GM18861 (cell line): ENCODE data around the gene SRSF9.

ENCODE experiments used
- ATAC-seq: cut with Tn5 transposase; IDR thresholded peaks from one replicate; pipeline ENCODE4 v1.9.1; 2021; ENCODE audit not compliant: unreplicated experiment

The SRSF9 gene

DNA sequence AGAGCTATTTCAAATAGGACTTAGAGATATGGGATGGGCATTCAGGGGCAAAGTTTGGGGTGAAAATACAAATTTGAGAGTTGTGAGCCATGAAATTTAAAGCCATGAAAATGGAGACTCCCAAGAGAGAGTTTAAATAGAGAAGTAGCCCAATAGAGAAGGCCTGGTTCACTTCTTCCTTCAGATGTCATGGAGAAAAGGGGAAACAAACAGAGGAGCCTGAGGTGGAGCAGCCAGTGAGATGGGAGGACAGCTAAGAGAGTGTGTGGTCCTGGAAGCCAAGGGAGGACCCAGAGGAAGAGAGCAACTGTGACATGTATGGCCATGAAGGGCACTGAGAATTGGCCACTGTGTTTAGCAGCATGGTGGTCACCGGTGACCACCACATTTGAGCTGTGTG, 14.1 kb upstream of the SRSF9 start:
- no peak for ATAC-seq

DNA sequence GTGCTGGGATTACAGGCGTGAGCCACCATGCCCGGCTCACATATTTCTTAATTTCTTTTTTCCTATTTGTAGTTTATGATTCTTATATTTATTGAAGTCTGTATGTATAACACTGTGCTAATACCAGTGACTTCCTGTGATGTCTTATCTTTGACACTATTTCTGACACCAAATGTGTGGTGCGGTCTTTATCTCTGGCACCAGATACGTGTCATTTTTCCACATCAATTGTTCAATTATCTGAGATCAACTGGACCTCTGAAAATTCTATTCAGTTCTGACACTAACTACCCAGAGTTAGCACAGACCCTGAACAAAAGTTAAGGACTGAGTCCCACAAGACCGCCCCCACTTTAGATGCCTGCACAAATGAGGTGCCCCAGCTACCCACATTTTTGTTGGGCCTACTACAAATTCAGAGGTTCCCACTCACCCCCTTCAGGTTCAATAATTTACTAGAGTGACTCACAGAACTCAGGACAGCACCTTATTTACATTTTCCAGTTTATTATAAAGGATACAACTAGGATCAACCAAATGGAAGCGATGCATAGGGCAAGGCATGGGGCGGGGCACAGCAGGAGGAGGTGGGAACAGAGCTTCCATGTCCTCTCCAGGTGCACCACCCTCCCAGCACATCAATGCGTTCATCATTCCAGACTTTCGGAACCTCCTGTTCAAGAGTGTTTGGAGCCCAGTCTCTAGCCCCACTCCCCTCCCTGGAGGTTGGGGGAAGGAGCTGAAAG, 11.6 kb upstream of the SRSF9 start:
- ATAC-seq = no peak

DNA sequence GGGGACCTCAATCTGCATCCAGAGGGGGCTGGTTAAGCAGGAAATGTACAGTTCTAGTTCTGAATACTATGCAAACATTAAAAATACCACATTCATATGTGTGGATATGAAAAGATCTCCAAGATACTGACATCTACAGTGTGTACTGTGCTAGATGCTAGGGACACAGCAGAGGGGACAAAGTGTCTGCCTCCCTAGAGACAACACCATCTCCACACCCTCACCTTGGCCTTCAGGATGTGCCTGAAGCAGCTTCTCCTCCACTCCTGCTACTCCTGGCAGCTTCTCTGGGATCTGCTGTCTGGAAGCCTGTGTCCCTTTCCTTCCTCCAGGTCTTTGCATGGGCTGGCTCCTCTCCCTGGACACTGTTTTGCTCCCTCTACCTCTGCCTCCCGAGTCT, 10.7 kb upstream of the SRSF9 start:
- ATAC-seq = no peak

DNA sequence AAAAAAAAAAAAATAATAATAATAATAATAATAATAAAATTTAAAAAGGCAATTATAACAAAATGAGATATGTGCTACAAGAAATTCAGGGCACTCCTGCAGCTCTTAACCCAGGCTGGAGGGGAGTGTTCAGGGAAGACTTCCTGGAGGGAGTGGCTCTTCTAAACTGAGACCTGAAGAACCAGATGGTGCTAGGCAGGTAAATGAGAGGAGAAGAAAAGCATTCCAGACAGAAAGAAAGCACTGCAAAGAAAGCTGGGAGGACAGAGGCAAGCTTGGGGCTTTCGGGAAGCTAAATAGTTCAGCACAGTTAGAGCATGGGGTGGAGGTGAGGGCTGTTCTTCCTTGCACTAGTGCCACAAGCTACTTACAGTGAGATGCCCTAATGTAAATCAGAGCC, 9.9 kb upstream of the SRSF9 start:
- ATAC-seq = no peak

DNA sequence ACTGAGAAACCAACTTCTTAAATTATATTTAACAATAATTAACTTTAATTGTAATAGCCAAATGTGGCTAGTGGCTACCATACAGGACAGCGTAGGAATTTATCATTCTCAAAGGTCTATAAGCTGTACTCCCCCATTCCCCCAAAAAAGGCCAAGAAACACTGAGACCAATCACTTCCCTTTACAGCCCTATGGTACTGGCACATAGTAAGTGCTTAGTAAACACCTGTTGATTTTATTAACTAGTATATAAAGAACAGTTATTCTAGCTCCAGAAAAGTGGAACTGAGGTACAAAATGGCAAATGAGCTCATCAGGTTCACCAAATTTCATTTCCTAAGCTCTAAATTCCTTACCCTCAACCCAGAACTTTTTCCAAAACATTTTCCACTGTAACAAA, 6.1 kb upstream of the SRSF9 start:
- ATAC-seq = no peak

DNA sequence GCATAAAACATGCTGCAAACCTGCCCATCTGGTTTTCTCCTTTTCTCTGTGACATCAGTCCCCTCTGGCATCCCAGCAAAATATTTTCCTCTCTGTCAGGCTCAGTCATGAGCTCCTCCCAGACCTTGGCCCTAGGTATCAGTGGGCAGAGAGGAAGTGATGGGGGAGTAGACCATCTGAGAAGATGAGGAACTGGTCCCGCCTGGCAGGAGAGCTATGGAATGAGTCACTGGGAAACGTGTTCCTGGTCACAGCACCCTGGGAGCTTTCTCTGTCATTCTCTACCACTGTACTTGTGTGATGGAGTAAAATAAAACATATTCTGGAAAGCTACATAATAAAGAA, 5.0 kb upstream of the SRSF9 start:
- ATAC-seq = no peak

DNA sequence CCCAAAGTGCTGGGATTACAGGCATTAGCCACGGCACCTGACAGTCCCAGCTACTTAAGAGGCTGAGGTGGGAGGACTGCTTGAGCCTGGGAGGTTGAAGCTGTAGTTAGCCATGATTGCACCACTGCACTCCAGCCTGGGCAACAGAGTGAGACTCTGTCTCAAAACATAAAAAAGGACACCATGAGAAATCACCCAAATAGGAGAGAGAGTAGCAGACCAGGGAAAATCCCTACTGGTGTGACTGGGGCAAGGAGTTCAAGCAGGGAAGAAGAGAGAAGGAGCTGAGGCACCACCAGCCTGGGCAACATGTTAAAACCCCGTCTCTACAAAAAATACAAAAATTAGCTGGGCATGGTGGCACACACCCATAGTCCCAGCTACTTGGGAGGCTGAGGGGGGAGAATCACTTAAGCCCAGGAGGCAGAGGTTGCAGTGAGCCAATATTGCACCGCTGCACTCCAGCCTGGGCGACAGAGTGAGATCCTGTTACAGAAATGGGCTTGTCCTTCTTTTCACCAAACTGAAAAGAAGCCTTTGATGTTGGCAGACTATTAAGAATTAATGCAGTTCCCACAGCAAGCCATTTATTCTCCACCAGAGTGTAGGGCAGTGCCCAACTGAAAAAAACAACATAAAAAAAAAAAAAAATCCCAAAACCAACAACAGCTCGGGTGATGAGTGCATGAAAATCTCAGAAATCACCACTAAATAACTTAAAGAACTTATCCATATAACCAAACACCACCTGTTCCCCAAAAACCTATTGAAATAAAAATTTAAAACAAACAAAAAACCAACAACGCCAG, 4.5 kb upstream of the SRSF9 start:
- ATAC-seq = no peak

DNA sequence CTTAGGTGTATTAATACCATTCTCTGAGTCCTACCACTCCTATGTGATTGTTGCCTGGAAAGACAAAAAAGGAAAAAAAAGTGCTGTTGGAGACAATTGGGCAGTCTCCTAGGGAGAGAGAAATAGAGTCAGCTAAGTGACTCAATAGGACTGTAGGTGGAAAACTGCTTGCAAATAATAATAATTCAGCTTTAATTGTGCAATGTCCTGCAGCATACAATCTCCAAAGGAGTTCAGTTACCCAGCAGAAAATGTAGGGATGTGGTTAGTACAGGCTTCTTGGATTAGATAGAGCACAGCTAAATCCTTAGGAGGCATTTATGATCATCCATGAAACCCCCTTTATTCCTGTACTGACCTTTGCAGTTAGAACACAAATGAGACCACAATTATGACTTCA, 3.0 kb upstream of the SRSF9 start:
- no peak for ATAC-seq

DNA sequence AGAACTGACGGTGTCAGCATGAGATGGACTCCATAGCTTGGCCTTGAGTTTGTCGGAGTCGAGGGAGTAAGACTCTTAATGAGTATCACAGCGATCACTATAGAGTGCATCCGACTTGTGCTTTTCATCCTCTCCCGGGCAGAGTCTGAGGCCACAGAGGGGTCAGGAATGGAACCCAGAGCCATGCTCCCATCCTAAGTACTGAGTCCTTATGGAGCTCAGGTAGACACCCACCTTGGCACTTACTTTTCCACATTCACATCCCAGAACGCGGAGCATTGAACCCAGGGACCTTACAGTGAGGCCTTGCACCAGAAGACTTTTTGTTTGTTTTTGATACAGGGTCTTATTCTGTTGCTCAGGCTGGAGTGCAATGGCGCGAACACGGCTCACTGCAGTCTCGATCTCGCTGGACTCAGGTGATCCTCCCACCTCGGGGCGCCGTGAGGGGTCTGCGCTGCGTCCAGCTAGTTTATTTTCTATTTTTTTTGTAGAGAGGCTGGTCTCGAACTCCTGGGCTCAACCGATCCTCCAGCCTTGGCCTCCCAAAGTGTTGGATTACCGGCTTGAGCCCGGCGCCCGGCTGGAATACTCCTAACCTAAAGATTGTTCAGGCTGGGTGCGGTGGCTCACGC, 719 bp upstream of the SRSF9 start:
- no peak for ATAC-seq

DNA sequence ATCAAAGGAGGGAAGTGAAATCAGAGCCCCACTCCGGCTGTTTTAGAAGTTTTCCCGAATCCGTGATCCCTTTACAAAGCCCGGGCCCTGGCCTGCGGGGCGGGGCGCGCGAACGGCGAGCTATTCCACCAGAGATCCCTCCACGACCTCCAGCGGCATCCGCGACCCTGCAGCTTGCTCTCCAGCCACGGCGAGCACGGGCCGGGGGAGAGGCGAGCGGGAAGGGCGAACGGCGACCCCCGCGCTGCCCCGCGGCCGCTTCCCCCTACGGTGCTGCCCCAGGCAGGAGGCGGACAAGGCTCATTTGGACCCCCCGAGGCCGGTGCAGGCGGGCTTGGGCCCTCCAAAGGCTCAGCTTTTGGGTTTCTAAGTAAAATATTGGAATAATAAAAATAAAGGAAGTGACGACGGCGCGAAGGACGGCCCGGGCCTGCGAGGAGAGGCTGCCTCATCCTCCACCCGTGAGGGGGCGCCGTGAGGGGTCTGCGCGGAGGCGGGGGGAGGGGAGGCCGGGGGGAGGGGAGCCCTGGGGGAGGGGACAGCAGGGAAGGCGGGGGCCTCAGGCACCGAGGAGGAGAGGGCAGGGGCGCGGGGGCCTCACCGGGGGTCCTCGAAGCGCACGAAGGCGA, 613 bp downstream of the SRSF9 start:
- no peak for ATAC-seq

DNA sequence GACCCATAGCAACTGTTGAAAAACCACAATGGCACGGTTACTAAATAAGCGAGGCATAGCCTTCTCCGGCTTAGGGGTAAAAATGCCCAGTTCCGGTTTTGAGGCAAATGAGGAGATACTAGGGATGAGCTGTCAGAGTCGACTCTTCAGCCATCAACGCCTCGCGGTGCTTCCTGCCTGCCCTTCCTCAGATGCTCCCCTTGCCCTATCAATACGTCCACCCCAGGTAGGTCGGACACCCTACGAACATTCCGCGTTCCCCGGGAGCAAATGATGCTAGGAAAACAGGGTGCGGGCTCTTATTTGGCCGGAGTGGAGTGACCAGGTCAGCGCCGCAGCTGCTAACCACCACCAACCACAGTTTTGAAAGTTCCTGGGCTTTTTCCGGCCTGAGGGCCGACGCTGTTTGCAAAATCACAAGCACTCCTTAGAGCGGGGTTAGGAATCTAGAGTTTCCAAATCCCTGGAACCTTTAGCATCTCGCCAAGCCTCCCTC, 1.2 kb downstream of the SRSF9 start:
- ATAC-seq = no peak

DNA sequence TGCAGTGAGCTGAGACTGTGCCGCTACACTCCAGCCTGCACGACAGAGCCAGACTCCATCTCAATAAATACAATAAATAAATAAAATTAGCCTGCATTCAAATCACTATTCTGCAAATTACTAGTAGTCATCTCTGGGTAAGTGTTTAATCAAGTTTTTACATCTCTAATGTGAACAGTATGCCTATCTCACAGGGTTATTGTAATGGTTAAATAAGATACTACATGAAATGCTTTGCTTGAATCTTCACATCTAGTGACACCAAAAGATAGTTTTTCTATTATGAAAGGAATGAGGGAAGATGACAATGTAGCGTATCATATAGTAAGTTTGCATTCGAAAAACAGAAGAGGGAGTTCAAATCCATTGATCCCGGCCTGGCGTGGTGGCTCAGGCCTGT, 2.1 kb downstream of the SRSF9 start:
- ATAC-seq = no peak

DNA sequence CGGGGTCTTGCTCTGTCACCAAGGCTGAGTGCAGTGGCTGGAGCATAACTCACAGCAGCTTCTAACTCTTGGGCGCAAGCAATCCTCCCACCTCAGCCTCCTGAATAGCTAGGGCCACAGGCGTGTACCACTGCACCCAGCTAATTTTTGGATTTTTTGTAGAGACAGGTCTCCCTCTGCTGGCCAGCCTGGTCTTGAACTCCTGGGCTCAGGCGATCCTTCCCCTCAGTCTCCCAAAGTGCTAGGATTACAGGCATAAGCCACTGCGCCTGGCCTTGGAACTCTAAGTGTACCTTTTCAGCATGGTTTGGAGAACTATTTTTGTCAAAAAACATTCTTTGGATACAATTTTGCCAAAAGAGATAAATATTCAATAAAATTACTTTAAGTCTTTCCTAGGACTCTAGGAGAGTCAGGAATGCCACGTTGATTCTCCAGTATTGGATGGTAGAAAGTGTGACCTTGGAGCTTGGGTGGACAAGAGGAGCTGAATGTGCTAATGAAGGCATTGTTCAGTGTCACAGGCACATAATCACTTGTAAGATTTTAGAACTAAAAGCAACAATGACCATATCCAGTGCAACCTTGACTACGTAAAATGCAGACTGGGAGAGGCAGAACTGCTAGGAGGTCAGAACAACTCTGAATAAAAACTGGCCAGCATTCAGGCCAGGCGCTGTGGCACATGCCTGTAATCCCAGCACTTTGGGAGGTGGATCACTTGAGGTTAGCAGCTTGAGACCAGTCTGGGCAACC, 2.8 kb downstream of the SRSF9 start:
- no peak for ATAC-seq

DNA sequence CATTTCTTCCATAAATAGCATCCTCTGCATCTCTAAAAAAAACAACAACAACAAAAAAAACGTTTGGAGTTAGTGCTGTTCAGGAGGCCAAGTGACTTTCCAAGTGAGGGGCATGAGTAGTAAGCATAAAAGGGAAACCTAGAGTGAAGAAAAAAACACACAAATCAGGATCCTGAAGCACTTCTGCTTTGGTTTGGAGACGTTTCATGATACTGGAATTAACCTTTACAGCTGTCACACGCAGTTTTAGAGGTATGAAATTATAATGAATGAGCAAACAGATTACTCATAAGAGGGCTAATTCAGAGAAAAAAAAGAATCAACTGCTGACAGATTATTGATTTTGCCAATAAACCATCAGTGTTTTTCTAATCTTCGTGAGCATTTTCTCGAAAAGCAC, 3.8 kb downstream of the SRSF9 start:
- no peak for ATAC-seq

DNA sequence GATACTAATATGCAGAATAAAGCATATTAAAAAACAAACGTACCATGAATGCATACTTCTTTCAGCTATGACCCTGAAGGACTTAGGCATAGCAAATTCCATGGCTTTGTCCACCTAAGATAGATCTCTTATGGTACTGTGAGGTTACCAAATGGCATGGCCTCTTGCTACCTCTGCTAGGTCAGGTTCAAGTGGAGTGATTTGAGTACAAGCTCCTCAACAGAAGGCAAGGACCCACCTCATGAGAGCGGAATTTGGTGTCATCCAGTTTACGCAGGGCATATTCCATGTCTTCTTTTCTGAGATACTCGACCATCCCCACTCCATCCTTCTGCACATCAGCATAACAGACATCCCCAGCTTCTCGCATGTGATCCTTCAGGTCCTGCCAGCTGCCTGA, 5.8 kb downstream of the SRSF9 start:
- no peak for ATAC-seq

DNA sequence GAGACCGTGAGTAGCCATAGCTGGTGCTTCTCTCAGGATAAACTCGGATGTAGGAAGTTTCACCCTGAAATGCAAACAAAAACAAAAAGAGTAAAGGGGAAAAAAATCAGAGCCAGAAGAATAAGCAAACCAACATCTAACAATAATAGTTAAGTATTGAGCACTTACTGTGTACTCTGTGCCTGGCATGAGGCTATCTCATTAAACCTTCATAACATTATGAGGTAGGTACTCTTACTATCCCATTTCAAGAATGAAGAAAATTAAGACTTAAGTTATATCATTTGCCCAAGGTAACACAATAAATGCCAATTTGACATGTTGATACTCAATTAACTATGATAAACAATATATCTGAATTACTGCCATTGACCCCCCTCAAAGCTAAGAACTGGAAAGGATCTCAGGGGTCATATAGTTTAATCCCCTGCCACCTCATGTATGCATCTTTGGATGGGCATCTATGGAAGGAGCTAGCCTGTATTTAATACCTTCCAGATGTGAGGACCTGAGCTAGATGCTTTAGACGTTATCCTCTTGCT, 7.4 kb downstream of the SRSF9 start:
- no peak for ATAC-seq

DNA sequence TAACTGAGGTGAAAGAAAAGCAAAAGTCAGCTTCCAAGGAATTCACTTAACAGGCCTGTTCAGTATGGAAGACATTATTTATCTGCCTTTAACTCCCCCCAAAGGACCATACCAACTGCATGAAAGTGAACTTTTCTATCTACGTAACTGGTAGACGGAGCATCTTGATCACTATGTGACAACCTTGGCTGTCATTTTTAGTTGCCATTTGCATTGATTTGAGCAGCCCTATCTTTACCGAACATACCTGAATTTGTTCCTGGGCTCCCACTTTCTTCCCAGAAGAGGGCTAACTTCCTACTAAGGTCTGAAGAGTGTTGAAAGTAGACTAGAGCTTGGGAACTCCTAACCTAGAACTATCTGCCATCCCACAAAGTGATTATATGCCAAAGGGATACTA, 9.4 kb downstream of the SRSF9 start:
- ATAC-seq = no peak

DNA sequence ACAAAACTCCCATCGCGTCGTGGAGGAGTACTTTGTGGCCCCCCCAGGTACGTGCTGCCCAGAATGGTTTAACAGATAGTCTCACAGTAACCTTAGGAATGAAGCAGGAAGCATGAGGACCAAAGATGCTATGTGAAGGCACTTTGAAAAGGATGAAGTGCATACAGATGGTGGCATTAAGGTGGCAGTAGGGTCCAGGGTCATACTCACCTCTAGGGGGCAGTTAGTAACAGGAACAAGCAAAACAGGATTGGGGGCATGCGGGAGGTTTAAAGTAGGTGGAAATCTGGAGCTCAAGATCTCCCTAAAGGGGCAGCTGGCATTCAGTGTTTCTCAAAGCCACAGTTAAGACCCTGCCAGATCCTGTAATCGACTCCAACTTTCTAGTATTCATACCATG, 12.4 kb downstream of the SRSF9 start:
- ATAC-seq = no peak

DNA sequence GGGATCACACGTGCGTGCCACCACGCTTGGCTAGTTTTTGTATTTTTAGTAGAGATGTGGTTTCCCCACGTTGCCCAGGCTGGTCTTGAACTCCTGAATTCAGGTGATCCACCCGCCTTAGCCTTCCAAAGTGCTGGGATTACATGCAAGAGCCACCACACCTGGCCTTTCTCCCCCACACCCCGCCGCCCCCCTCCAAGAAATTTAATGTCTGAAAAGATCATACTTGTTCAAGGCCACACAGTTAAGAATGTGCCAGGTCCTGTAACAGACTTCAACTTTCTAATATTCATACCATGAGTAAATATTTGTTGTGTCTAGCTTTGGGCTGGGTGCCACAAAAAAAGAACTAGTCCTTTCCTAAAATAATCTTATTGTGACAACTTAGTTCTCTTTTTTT, 14.2 kb downstream of the SRSF9 start:
- ATAC-seq = no peak

DNA sequence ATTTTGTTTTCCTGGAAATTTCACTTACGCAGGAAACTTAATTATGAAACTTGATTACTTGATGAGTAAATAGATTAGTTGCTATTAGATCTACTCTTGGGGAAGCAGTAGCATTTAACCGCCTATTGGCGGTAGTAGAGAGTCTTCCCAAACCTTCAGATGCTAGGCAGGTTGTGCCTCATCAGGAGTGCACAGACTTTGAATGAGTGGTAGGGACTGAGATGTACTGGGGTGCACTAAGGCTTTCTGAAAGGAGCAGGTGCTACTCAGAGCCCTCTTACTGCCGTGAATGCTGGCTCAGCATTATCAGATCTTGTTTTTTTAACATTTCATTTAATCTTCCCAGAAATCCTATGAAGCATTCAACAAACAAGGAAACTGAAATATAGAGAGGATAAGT, 15.6 kb downstream of the SRSF9 start:
- ATAC-seq = no peak
